GM11168 (cell line): ENCODE measurements around the gene MRM2.
"Not testable (repeated sequence)": the region's sequence is repeated elsewhere in the genome, so short reads cannot be mapped to it uniquely, and the experiment has no call there.

Experiments used
- in situ Hi-C: fragments of 300-500 bp; cut with MboI; formaldehyde crosslinking; loops from one replicate; pipeline ENCODE4 v1.12.0; 2022; ENCODE audit warnings: low sequenced_read_pairs; ENCODE audit not compliant: unreplicated experiment

MRM2 gene

GRCh38 chr7:2269089-2269990 lies 27.3 kb upstream of the MRM2 start:
- in situ Hi-C loops = not testable (repeated sequence)

DNA sequence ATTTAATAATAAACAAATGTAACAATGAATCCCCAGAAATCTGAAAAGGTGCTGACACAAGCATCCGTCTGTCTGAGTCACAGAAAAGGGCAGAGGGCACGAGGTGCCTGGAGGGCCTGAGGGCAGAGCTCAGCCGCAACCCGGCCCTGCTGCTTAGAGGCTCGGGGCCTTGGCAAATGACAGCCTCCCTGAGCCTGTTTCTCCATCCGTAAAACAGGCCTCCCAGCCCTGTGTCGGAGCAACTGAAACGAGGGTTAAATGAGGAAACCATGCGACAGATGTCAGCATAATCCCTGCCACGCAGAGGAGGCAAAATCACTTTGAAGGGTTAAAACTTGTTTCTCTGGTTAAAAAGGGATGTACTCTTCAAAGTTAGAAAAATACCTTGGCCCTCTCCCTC lies 24.9 kb upstream of the MRM2 start:
- in situ Hi-C loops = no loop called here

GRCh38 chr7:2264158-2264557 lies 22.2 kb upstream of the MRM2 start:
- in situ Hi-C loops = no loop called here

GRCh38 chr7:2263176-2263575 lies 21.2 kb upstream of the MRM2 start:
- in situ Hi-C loops = no loop called here

GRCh38 chr7:2261611-2262010 lies 19.6 kb upstream of the MRM2 start:
- in situ Hi-C loops = no loop called here

DNA sequence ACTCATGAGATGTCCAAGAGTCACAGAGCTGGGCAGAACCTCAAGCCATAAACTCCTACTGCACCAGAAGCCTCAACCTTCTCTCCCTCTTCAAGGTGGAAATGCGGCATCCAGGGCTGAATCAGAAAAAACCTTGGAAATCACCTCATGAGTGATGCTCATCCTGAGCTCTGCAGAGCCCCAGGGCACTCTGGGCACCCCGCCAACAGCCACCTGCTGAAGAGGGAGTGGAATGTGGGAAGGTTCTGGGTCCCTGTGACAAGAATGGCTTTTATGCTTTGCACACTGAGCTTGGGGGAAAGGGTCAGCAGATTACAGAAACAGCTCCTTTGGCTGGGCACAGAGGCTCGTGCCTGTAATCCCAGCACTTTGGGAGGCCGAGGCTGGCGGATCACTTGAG lies 18.8 kb upstream of the MRM2 start:
- in situ Hi-C loops = no loop called here

- in situ Hi-C loops = no loop called here
Observed at GRCh38 chr7:2259480-2259879, 17.5 kb upstream of the MRM2 start.

DNA sequence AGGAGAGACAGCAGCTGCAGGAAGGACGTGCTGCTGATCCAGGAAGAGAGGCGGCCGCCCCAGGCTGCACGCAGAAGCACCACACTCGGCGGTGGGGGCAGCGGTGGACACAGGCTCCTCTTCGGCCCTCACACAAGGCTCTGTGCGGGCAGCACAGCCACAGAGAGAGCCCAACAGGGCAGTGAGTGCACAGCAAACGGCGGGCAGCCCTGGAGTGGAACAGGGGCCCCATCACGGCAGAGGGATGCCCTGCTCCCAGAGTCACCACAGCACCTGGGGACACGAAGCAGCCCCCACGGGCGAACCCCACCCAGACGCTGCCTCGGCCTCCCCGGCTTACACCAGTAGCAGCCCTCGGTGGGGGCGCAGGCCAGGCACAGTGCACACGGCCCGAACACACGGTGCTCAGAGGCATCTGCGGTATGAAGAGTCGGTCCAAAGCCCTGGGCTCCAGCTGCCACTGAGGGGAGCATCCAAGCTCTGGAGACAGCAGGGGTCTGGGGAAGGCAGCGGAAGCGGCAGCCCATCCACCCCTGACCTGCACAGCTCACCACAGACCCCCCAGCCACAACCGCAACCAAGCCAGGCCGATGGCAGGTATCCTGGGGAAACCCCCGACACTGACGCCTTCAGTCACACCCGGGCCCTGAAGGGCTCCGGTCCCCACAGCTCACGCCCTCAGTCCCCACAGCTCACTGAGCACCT lies 16.8 kb upstream of the MRM2 start:
- in situ Hi-C loops = no loop called here

DNA sequence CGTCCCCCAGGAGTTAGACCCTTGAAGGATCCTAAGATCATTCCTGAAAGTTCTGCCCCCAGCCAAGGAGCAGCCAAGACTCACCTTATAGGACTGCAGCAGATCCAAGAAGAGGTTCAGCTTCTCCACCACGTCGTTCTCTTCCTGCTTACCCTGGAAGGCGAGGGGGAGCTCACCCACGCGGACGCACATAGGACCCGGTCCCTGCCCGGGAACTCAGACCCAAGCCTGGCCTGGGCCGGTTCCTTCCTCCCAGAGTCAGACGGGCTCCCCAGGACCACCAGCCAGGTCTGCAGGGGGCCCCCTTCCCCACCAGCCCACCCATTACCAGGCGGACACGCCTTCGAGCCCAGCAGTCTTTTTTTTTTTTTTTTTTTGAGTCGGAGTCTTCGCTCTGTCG lies 15.6 kb upstream of the MRM2 start:
- in situ Hi-C loops = no loop called here

- in situ Hi-C loops = no loop called here
Observed at GRCh38 chr7:2257046-2257551, 15.1 kb upstream of the MRM2 start.

DNA sequence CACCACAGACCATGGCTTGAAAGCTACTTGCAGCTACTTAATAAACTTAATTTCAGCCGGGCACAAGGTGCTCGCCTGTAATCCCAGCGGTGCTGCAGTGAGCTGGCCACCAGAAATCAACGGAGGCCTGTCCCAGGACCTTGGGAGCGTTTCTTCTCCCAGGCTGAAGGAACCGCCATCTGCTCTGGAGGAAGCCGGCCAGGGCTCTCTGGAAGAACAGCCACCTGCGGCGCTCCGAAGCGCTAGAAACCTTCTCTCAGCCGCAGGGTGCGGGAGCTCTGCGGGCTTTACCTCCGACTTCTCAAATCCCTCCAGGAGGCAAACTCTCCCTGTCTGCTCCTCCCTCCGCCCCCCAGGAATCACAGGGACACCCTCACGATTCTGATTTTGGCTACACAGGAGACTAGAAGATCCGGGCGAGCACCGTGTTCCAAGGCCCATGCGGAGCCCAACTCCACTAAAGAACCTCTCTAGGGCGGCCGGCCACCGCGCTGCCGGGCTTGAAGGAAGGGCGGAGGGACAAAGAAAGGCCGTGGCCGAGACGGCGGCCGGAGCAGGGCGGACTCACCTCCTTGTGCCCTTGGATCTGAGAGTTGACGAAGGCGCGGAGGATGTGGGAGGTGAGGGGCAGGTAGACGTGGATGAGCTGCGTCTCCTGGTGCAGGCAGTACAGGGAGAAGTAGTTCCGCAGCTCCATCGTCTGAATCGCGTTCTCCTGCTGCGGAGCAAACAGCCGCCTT lies 14.5 kb upstream of the MRM2 start:
- in situ Hi-C loops = no loop called here

GRCh38 chr7:2255145-2256139 lies 13.4 kb upstream of the MRM2 start:
- in situ Hi-C loops = no loop called here

GRCh38 chr7:2254429-2255144 lies 12.6 kb upstream of the MRM2 start:
- in situ Hi-C loops = no loop called here

- in situ Hi-C loops = no loop called here
Observed at GRCh38 chr7:2253525-2254244, 11.7 kb upstream of the MRM2 start.

GRCh38 chr7:2253021-2253420 lies 11.0 kb upstream of the MRM2 start:
- in situ Hi-C loops = no loop called here

DNA sequence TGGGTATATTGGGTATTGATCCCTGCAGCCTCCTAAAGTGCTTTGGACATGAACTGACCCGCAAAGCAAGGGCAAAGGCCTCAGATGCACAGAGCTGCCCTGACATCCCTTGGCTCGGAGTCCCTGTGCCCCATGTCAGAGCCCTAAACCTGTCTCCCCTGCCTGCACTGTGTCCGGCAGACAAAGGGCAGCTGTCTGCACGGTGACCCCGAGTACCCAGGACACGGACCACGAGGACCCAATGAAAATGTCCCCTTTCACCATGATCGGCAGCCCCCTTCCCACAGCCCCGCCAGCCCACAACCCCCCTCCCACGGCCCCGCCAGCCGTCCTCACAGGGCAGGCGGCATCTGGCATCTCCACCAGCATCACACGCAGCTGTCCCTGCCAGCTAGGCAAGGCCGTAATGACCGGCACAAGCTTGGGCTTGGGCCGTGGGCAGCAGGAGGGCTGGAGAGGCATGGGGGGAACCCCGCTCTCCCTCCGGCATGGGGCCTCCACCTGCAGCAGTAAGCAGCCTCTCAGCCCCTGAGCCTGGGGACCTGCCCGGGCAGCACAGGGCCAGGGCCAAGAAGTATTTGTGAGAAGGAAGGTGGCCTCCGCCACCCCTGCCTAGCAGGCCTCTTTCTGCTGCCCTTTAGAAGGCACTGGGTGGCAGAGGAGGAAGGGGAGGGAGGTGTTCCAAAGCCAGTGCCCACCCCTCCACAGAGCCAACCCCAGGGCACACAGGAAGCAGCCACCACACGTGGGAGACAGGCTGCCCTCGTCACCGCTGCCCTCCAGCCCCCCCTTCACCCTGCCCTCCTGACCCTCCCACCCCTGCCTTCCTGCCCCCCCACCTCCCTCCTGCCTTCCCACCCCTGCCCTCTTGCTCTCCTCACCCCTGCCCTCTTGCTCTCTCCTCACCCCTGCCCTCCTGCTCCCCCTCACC lies 10.1 kb upstream of the MRM2 start:
- in situ Hi-C loops = no loop called here

DNA sequence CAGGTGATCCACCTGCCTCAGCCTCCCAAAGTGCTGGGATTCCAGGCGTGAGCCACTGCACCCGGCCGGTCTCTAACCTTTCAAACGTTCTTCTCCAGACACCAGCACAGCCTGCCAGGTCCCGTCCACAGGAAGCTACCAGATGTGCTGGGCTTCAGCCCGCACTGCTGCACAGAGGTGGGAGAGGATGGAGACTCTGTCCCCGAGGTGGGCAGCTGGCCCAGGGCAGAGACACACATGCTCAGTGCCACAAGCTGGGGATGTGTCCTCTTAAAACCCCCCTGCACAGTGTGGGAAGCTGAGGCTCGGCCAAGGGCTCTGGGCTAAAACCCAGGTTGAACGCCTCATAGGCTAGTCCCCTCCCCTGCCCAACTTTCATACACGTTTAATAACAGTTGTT lies 9.4 kb upstream of the MRM2 start:
- in situ Hi-C loops = no loop called here
